Osteoblast (primary cell): ENCODE results near the gene KCNF1. TPM values are rescaled to one million over a fixed set of nuclear protein-coding genes. Genes with fewer than 3 reads are reported as not detected.

Experiments
- DNase-seq: peaks from one replicate; pipeline ENCODE4 v3.0.0; 2011; ENCODE audit warnings: low spot score, mixed read lengths; ENCODE audit not compliant: insufficient read length; ENCODE audit errors: missing footprints
- H2AFZ ChIP-seq: 2 replicates; pipeline ENCODE4 v1.6.0; 2011; ENCODE audit warnings: mild to moderate bottlenecking, low read length
- H3K27ac ChIP-seq: 2 replicates; pipeline ENCODE4 v1.5.1; 2011; ENCODE audit warnings: mild to moderate bottlenecking, low read depth, low read length, moderate library complexity
- H3K27me3 ChIP-seq: 2 replicates; pipeline ENCODE4 v1.6.0; 2012; ENCODE audit warnings: mild to moderate bottlenecking, control low read depth, inconsistent platforms, low read length, moderate library complexity; ENCODE audit not compliant: insufficient read depth
- H3K36me3 ChIP-seq: 2 replicates; pipeline ENCODE4 v1.5.1; 2011; ENCODE audit warnings: mild to moderate bottlenecking, low read length, control low read depth, moderate library complexity; ENCODE audit not compliant: insufficient read depth
- H3K4me1 ChIP-seq: 2 replicates; pipeline ENCODE4 v1.5.1; 2011; ENCODE audit warnings: mild to moderate bottlenecking, low read length, control low read depth, moderate library complexity; ENCODE audit not compliant: insufficient read depth
- H3K4me2 ChIP-seq: 2 replicates; pipeline ENCODE4 v1.6.0; 2011; ENCODE audit warnings: mild to moderate bottlenecking, low read length; ENCODE audit not compliant: insufficient read depth
- H3K4me3 ChIP-seq: fragments of 200-600 bp; sonication (generic); 3 replicates; pipeline ENCODE4 v1.5.1; 2012; ENCODE audit warnings: mild to moderate bottlenecking, low read length, inconsistent platforms; ENCODE audit not compliant: insufficient read depth
- H3K79me2 ChIP-seq: 2 replicates; pipeline ENCODE4 v1.6.0; 2012; ENCODE audit warnings: mild to moderate bottlenecking, low read length, control low read depth, inconsistent platforms; ENCODE audit not compliant: insufficient read depth
- H3K9me3 ChIP-seq: 2 replicates; pipeline ENCODE4 v1.5.1; 2011; ENCODE audit warnings: low read depth, low read length, control low read depth
- H4K20me1 ChIP-seq: 2 replicates; pipeline ENCODE4 v1.6.0; 2012; ENCODE audit warnings: mild to moderate bottlenecking, low read length, control low read depth; ENCODE audit not compliant: insufficient read depth
- total RNA-seq: library from RNA; depleted of rRNA; stranded (reverse); fragments of >200 nt; gene quantifications from 2 replicates; pipeline ENCODE4 v1.2.3, GENCODE V29; 2012
- TF ChIP-seq, protein P1 (sequence below): IDR thresholded peaks from 2 replicates; pipeline ENCODE4 v1.5.1; 2011; ENCODE audit warnings: mild to moderate bottlenecking, low read depth, low read length, moderate library complexity; ENCODE audit errors: extremely low read depth

Gene KCNF1
- total RNA-seq, 1 donor, result under 0.01 TPM

DNA sequence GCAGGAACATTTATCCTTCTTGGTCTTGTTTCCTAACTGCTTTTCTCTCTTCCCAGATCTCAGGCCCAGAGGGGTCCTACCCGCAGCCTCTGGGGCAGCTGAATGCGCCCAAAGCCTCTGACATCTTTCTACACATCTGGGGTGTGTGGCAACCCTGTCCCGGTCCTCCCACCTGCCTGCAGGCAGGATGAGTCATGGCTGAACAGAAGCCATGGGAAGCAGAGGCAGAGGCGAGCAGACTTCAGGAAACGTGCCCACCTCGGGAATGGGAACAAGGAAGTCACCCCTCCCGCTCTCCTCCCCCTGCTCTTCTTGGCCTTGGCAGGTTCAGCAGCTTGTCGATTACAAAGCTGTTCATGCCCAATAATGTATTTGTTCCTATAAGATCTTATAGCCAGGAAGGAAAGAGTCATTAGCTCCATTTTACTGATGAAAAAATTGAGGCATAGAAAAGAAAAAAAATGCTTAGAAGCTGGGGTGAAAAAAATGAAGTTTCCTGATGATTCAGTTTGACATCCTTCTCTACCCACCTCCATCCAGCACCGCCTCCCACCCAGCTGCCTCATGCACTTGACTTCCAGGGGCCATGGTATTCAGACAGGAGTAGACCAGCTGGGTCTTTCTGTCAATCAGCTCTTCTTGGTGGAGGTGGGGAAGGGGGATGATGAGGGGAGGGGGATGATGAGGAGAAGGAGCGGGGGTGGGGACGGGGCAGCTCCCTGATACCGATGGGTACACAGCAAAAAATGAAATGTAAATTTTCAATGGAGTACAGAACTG, 10.4 kb upstream of the KCNF1 start:
- Histone ChIP-seq H3K36me3 (no peaks in the 10 kb centered on the region), H4K20me1 (no peaks in the 10 kb centered on the region), H3K4me1 (no peaks in the 10 kb centered on the region), H3K27me3 (peaks cover 7% of the 10 kb centered on the region), H3K79me2 (no peaks in the 10 kb centered on the region), H2AFZ (no peak overlapping the region), H3K27ac (no peak overlapping the region), H3K9me3 (peaks cover 3% of the 10 kb centered on the region), H3K4me2 (no peak overlapping the region), H3K4me3 (no peak overlapping the region)
- TF ChIP-seq, protein P1, sequence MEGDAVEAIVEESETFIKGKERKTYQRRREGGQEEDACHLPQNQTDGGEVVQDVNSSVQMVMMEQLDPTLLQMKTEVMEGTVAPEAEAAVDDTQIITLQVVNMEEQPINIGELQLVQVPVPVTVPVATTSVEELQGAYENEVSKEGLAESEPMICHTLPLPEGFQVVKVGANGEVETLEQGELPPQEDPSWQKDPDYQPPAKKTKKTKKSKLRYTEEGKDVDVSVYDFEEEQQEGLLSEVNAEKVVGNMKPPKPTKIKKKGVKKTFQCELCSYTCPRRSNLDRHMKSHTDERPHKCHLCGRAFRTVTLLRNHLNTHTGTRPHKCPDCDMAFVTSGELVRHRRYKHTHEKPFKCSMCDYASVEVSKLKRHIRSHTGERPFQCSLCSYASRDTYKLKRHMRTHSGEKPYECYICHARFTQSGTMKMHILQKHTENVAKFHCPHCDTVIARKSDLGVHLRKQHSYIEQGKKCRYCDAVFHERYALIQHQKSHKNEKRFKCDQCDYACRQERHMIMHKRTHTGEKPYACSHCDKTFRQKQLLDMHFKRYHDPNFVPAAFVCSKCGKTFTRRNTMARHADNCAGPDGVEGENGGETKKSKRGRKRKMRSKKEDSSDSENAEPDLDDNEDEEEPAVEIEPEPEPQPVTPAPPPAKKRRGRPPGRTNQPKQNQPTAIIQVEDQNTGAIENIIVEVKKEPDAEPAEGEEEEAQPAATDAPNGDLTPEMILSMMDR, result no peak
- peak; percentile 44 for DNase-seq

DNA sequence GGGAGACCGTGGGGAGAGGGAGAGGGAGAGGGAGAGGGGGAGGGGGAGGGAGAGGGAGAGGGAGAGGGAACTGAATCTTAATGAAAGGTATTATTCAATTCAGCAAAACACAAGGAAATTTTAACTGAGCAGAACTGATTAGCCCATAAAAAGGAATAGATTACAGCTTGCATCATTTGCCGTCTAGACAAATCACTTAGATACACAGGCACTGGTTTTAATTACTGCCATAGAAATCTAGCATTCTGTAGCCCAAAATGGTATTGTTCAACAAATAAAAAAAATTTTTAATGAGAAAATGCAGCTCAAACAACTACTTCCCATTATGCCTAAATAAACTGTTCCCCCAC, 7.9 kb upstream of the KCNF1 start:
- H3K36me3 ChIP-seq, result no peaks in the 10 kb centered on the region
- no peaks in the 10 kb centered on the region for H3K79me2 ChIP-seq
- H3K4me2 ChIP-seq, result no peak overlapping the region
- H4K20me1 ChIP-seq, result no peaks in the 10 kb centered on the region
- peaks cover 4% of the 10 kb centered on the region for H3K27me3 ChIP-seq
- no peaks in the 10 kb centered on the region for H3K4me1 ChIP-seq
- DNase-seq, result peak; percentile 69
- TF ChIP-seq, protein P1, result no peak
- no peak overlapping the region for H2AFZ ChIP-seq
- no peak overlapping the region for H3K27ac ChIP-seq
- H3K9me3 ChIP-seq, result peaks cover 3% of the 10 kb centered on the region
- no peak overlapping the region for H3K4me3 ChIP-seq

DNA sequence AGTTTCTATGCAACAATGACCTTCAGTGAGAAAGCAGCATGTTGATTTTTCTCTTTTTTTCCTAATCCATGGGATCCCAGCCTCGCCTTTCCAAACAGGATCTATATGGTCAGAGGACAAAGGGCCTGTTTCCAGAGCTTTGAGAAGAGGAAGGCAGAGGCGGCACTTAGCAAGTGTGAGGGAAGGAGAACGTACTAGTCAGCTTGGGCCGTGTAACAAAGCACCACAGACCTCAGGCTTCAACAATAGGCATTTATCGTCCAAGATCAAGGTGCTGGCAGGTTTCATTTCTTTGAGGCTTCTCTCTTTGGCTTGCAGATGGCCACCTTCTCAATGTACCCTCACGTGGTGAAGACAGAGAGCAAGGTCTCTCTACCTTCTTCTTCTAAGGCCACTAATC, 7.3 kb upstream of the KCNF1 start:
- Histone ChIP-seq H4K20me1 (no peaks in the 10 kb centered on the region), H3K4me1 (no peaks in the 10 kb centered on the region), H3K79me2 (no peaks in the 10 kb centered on the region), H3K27ac (no peak overlapping the region), H3K27me3 (peaks cover 4% of the 10 kb centered on the region), H3K4me2 (no peak overlapping the region), H3K9me3 (peaks cover 3% of the 10 kb centered on the region), H3K4me3 (no peak overlapping the region), H2AFZ (no peak overlapping the region), H3K36me3 (no peaks in the 10 kb centered on the region)
- no peak for DNase-seq
- TF ChIP-seq, protein P1, result no peak

DNA sequence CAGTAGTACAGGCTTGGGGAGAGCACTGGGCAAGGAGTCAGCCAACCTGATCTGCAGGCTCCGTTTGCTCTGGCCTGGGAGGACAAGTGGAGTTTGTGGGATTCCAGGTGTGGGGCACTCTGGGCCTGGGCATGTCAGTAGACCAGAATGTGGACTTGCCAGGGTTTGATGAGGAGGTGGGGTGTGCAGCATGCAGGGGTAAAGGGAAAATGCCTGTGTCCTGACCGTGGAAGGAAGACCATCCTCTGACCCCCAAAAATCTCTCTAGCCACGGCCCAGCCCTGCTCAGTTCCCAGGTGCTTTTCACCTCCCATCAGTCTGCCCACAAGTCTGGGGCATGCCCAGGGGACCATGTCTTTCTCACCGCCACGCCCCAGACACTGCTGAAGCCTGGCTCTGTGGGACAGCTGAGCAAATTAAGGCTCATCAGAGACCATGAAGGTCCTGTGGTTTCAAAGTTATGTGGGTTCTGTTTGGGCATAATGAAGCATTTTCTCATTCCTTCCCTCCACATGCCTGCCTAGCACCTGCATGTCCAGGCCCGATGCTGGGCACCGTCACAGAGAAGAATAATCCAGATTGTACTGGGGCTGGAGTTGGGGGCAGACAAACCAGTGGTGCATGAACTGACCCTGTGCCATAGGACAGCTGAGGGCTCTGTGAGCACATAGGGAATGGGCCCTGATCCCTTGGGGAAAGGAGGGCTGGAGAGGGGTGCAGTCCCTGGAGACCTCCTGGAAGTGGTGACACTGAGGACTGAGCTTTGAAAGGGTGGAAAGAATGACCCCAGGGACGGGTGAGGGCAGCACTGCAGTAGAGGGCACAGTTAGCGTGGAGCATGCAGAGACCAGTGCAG, 6.5 kb upstream of the KCNF1 start:
- Histone ChIP-seq H3K9me3 (peaks cover 3% of the 10 kb centered on the region), H3K4me3 (no peak overlapping the region), H3K4me1 (no peaks in the 10 kb centered on the region), H4K20me1 (no peaks in the 10 kb centered on the region), H2AFZ (no peak overlapping the region), H3K79me2 (no peaks in the 10 kb centered on the region), H3K27me3 (peaks cover 9% of the 10 kb centered on the region), H3K36me3 (no peaks in the 10 kb centered on the region), H3K4me2 (no peak overlapping the region), H3K27ac (no peak overlapping the region)
- no peak for DNase-seq
- TF ChIP-seq, protein P1, result no peak
